CD4-positive, alpha-beta T cell treated with Interleukin-10 for 1 hour (primary cell): ENCODE measurements around the gene CYP2W1.
"Not testable (repeated sequence)": the region's sequence is repeated elsewhere in the genome, so short reads cannot be mapped to it uniquely, and the experiment has no call there.

Experiments used
- DNase-seq: peaks from one replicate; pipeline ENCODE4 v3.0.0-alpha.2; 2020

Gene CYP2W1

GRCh38 chr7:952548-953441, 30.2 kb upstream of the CYP2W1 start:
- no peak for DNase-seq

- peak; percentile 36 for DNase-seq
Measured at GRCh38 chr7:953547-954327, 29.2 kb upstream of the CYP2W1 start.

- peak; percentile 65 for DNase-seq
Measured at GRCh38 chr7:954330-955238, 28.4 kb upstream of the CYP2W1 start, which contains the start of gene ADAP1. ADAP1 (minus strand) TSS chr7:954680; CDS start chr7:954477, 203 bp downstream.

- no peak for DNase-seq
Measured at GRCh38 chr7:956031-956430, 26.9 kb upstream of the CYP2W1 start.

- no peak for DNase-seq
Measured at GRCh38 chr7:957418-958220, 25.4 kb upstream of the CYP2W1 start.

- DNase-seq = no peak
Measured at GRCh38 chr7:958221-959200, 24.5 kb upstream of the CYP2W1 start.

- DNase-seq = no peak
Measured at GRCh38 chr7:959271-959670, 23.7 kb upstream of the CYP2W1 start.

GRCh38 chr7:959740-960139, 23.2 kb upstream of the CYP2W1 start:
- not testable (repeated sequence) for DNase-seq

GRCh38 chr7:960269-960871, 22.6 kb upstream of the CYP2W1 start:
- no peak for DNase-seq

- DNase-seq = not testable (repeated sequence)
Measured at GRCh38 chr7:960972-961371, 22.0 kb upstream of the CYP2W1 start.

GRCh38 chr7:961546-962400, 21.2 kb upstream of the CYP2W1 start:
- no peak for DNase-seq

- no peak for DNase-seq
Measured at GRCh38 chr7:962401-963081, 20.4 kb upstream of the CYP2W1 start.

GRCh38 chr7:963236-964078, 19.5 kb upstream of the CYP2W1 start:
- no peak for DNase-seq

- DNase-seq = no peak
Measured at GRCh38 chr7:964401-965231, 18.4 kb upstream of the CYP2W1 start.

GRCh38 chr7:966291-967069, 16.5 kb upstream of the CYP2W1 start:
- no peak for DNase-seq
